ENCODE results near the gene GALNT14.

GALNT14 gene

DNA sequence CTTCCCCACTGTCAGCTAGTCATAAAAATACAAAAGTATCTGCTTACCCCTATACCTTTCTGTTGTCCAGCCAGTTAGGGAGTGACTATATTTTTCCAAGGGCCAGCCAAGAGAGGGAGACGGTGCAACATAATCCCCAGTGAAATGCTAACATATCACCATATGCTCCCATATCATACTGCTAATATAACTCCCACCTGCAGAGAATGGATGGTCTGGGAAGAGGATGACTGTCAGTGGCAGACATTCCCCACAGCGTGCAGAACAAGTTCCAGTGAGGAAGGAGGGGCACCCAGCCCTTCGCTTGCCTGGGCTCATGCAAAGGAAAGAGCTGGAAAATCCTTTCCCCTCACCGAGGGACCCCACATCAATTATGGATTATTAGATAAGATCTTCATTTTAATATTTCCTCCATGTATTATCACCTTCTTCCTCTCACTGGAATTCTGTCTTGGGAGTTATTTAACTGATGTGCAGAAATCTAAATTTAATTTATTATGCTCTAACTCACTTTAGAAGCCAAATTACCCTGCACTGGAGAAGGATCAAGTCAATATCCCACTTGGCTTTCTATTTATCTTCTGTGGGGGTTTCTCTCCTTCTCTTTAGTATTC lies 135.6 kb downstream of the GALNT14 start:
- TF ChIP-seq TCF4 (CRISPR knock-in tag; IDR thresholded peaks at IDR 0.05; ENCODE audit: borderline replicate concordance): no peak
- TF ChIP-seq, protein P1, sequence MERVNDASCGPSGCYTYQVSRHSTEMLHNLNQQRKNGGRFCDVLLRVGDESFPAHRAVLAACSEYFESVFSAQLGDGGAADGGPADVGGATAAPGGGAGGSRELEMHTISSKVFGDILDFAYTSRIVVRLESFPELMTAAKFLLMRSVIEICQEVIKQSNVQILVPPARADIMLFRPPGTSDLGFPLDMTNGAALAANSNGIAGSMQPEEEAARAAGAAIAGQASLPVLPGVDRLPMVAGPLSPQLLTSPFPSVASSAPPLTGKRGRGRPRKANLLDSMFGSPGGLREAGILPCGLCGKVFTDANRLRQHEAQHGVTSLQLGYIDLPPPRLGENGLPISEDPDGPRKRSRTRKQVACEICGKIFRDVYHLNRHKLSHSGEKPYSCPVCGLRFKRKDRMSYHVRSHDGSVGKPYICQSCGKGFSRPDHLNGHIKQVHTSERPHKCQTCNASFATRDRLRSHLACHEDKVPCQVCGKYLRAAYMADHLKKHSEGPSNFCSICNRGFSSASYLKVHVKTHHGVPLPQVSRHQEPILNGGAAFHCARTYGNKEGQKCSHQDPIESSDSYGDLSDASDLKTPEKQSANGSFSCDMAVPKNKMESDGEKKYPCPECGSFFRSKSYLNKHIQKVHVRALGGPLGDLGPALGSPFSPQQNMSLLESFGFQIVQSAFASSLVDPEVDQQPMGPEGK (CRISPR knock-in tag; IDR thresholded peaks at IDR 0.05; ENCODE audit: borderline replicate concordance): no peak
- TF ChIP-seq RARB (CRISPR knock-in tag; IDR thresholded peaks at IDR 0.05): no peak
- no peak for TF ChIP-seq GLIS3 (CRISPR knock-in tag; IDR thresholded peaks at IDR 0.05)
- no peak for TF ChIP-seq CREB5 (CRISPR knock-in tag; IDR thresholded peaks at IDR 0.05; ENCODE audit: low read depth)
- no peak for TF ChIP-seq TSHZ2 (CRISPR knock-in tag; IDR thresholded peaks at IDR 0.05)
- no peak for TF ChIP-seq SNAI2 (CRISPR knock-in tag; IDR thresholded peaks at IDR 0.05)
- no peak for TF ChIP-seq PPARA (CRISPR knock-in tag; IDR thresholded peaks at IDR 0.05; ENCODE audit: borderline replicate concordance)
- no peak for TF ChIP-seq ZNF8 (CRISPR knock-in tag; IDR thresholded peaks at IDR 0.05)
- TF ChIP-seq OSR1 (CRISPR knock-in tag; IDR thresholded peaks at IDR 0.05): no peak
- no peak for TF ChIP-seq ZNF70 (CRISPR knock-in tag; IDR thresholded peaks at IDR 0.05)
- TF ChIP-seq, protein P2, sequence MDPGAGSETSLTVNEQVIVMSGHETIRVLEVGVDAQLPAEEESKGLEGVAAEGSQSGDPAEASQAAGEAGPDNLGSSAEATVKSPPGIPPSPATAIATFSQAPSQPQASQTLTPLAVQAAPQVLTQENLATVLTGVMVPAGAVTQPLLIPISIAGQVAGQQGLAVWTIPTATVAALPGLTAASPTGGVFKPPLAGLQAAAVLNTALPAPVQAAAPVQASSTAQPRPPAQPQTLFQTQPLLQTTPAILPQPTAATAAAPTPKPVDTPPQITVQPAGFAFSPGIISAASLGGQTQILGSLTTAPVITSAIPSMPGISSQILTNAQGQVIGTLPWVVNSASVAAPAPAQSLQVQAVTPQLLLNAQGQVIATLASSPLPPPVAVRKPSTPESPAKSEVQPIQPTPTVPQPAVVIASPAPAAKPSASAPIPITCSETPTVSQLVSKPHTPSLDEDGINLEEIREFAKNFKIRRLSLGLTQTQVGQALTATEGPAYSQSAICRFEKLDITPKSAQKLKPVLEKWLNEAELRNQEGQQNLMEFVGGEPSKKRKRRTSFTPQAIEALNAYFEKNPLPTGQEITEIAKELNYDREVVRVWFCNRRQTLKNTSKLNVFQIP (CRISPR knock-in tag; IDR thresholded peaks at IDR 0.05; ENCODE audit: borderline replicate concordance, low read depth): no peak
- TF ChIP-seq ZC3H10 (CRISPR knock-in tag; IDR thresholded peaks at IDR 0.05): no peak
- no peak; the same call in 2 of the 3 replicates for ATAC-seq

DNA sequence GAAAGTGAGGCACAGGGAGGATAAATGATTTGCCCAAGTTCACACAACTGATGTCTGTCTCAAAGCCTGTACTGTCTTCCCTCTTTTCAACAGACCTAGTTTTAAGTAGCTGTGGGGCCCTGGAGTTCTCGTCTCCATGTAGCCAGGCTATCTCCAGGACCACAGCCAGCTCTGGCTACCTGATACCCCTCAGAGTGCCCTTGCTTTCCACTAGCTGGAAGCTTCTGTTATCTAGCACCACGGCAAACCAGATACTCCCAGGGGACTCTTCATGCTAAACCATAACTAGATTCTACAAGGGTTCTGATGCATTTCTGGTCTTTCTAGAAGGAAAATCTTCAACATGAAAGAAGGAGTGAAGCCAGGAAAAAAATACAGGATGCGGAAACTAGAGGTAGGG lies 137.3 kb downstream of the GALNT14 start:
- no peak for TF ChIP-seq SNAI2 (CRISPR knock-in tag; IDR thresholded peaks at IDR 0.05)
- TF ChIP-seq ESRRG (CRISPR knock-in tag; IDR thresholded peaks at IDR 0.05): no peak
- TF ChIP-seq ZNF70 (CRISPR knock-in tag; IDR thresholded peaks at IDR 0.05): no peak
- no peak for ATAC-seq

DNA sequence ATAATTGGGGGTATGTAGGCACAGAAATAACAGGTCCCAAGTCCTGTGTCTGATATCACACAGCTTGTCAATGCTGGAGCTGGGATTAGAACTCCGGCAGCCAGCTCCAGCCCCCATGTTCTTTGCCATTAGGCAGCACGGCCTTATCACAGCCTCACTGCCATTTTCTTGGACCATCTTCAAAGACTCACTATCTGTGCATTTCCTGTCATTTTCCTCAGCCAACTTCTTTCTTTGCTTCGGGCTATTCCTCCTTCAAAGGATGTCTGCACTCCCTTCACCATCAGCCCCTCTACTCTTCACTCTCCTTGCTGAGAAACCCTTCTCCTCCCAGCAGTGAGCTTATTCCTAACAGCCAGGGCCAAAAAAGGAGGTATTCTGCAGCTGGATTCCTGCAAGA lies 139.6 kb downstream of the GALNT14 start:
- TF ChIP-seq, protein P3, sequence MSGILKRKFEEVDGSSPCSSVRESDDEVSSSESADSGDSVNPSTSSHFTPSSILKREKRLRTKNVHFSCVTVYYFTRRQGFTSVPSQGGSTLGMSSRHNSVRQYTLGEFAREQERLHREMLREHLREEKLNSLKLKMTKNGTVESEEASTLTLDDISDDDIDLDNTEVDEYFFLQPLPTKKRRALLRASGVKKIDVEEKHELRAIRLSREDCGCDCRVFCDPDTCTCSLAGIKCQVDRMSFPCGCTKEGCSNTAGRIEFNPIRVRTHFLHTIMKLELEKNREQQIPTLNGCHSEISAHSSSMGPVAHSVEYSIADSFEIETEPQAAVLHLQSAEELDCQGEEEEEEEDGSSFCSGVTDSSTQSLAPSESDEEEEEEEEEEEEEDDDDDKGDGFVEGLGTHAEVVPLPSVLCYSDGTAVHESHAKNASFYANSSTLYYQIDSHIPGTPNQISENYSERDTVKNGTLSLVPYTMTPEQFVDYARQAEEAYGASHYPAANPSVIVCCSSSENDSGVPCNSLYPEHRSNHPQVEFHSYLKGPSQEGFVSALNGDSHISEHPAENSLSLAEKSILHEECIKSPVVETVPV (CRISPR knock-in tag; IDR thresholded peaks at IDR 0.05): no peak
- TF ChIP-seq ISL1 (CRISPR knock-in tag; IDR thresholded peaks at IDR 0.05): no peak
- no peak for TF ChIP-seq RARB (CRISPR knock-in tag; IDR thresholded peaks at IDR 0.05)
- no peak for TF ChIP-seq CSDC2 (CRISPR knock-in tag; IDR thresholded peaks at IDR 0.05)
- TF ChIP-seq ZNF70 (CRISPR knock-in tag; IDR thresholded peaks at IDR 0.05): no peak
- TF ChIP-seq ESRRG (CRISPR knock-in tag; IDR thresholded peaks at IDR 0.05): no peak
- TF ChIP-seq ZNF8 (CRISPR knock-in tag; IDR thresholded peaks at IDR 0.05): no peak
- TF ChIP-seq ZFP30 (CRISPR knock-in tag; IDR thresholded peaks at IDR 0.05): no peak
- no peak for TF ChIP-seq GLIS3 (CRISPR knock-in tag; IDR thresholded peaks at IDR 0.05)
- ATAC-seq: no peak

GRCh38 chr2:30997979-30998378 lies 140.3 kb downstream of the GALNT14 start:
- no peak for ATAC-seq
- TF ChIP-seq CREB5 (CRISPR knock-in tag; IDR thresholded peaks at IDR 0.05; ENCODE audit: low read depth): no peak
- TF ChIP-seq ARNTL (CRISPR knock-in tag; IDR thresholded peaks at IDR 0.05; ENCODE audit: borderline replicate concordance, low read depth): no peak
- no peak for TF ChIP-seq ZFP3 (CRISPR knock-in tag; IDR thresholded peaks at IDR 0.05)
- no peak for TF ChIP-seq BACH2 (CRISPR knock-in tag; IDR thresholded peaks at IDR 0.05; ENCODE audit: borderline replicate concordance)
- TF ChIP-seq ZFP30 (CRISPR knock-in tag; IDR thresholded peaks at IDR 0.05): no peak
- TF ChIP-seq PPARA (CRISPR knock-in tag; IDR thresholded peaks at IDR 0.05; ENCODE audit: borderline replicate concordance): no peak
- TF ChIP-seq ESRRG (CRISPR knock-in tag; IDR thresholded peaks at IDR 0.05): no peak
- no peak for TF ChIP-seq ZC3H10 (CRISPR knock-in tag; IDR thresholded peaks at IDR 0.05)
- TF ChIP-seq, protein P2 (CRISPR knock-in tag; IDR thresholded peaks at IDR 0.05; ENCODE audit: borderline replicate concordance, low read depth): no peak
- TF ChIP-seq, protein P3 (CRISPR knock-in tag; IDR thresholded peaks at IDR 0.05): no peak
